ENCODE data around the gene NOTUM.

NOTUM gene

DNA sequence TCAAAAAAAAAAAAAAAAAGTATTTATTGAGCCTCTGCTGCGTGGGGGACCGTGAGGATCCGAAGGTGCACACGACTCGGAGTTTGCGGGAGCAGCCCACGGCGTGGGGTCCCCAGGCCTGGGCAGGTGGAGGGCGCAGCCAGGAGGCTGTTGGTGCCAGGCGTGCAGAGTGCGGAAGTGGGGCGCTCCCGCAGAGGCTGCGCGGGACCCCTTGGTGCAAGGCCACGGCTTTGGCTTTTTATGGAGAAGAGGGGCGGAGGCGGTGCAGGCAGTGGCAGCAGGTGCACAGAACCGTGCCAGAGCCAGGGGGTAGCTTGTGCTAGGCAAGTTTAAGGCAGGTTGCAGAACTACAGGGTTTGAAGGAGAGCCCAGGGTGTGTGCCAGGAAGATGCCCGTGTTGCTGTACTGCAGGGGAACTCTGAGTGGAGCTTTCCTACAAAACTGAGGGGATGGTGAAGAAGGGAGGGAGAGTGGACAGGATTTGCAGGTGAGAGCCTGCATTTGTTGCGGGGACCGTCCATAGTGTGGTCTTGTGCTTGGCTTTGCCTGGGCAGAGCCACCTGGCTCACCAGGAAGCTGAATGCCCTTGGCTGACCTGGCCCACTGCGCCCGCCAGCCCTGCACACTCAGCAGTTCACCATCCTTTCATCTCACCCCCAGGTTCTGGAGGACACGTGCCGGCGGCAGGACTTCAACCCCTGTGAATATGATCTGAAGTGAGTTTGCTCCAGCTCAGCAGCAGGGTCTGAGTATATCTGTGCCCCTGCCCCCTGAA lies 17.7 kb upstream of the NOTUM start:
- TF ChIP-seq, protein P1, sequence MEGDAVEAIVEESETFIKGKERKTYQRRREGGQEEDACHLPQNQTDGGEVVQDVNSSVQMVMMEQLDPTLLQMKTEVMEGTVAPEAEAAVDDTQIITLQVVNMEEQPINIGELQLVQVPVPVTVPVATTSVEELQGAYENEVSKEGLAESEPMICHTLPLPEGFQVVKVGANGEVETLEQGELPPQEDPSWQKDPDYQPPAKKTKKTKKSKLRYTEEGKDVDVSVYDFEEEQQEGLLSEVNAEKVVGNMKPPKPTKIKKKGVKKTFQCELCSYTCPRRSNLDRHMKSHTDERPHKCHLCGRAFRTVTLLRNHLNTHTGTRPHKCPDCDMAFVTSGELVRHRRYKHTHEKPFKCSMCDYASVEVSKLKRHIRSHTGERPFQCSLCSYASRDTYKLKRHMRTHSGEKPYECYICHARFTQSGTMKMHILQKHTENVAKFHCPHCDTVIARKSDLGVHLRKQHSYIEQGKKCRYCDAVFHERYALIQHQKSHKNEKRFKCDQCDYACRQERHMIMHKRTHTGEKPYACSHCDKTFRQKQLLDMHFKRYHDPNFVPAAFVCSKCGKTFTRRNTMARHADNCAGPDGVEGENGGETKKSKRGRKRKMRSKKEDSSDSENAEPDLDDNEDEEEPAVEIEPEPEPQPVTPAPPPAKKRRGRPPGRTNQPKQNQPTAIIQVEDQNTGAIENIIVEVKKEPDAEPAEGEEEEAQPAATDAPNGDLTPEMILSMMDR (conservative IDR thresholded peaks at IDR 0.05; ENCODE audit: low read depth) = no peak
- ChIA-PET POLR2A (ENCODE audit: low non-redundant PET) (interaction anchor here (0.5 to 0.6 kb wide), 3 partner anchors 9 to 19 kb away, joined by 3 to 8 read pairs (median 3); no protein-coding TSS in a partner anchor), CTCF (no interaction called here)
- DNase-seq (ENCODE audit: low spot score) = no peak
- H3K27ac ChIP-seq = peak overlapping the region; percentile 88

DNA sequence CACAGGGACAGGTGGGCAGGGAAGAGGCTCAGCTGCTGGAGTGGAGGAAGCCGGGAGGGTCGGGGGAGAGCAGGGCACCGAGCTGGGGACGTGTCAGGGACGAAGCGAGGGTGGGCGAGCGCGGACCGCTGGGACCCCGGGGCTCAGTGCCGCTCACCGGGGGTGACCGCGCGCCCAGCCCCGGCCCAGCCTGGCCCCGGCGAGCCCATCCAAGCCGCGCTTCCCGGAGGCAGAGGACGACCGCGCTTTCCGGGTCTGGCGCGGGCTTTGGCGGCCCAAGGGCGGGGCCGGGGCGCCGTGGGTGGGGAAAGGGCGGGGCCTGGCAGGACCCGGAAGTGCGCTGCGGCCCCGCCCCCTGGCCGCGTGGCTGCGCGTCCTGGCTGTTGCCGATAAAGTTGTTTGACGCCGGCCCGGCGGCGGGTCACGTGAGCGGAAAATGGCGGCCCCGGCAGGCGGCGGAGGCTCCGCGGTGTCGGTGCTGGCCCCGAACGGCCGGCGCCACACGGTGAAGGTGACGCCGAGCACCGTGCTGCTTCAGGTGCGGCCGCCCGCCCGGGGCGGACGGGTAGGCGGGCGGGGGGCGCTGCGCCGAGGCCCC lies 16.3 kb upstream of the NOTUM start, which contains the start of gene ASPSCR1:
Gene ASPSCR1, plus strand, starts transcription at position 419 of the 598 bp plus-strand sequence. Its CDS starts 18 bp downstream, at position 437.
- ChIA-PET POLR2A (ENCODE audit: low non-redundant PET) (interaction anchor here (0.6 to 1.2 kb wide), 2 partner anchors 8 to 15 kb away, joined by 3 to 5 read pairs; no protein-coding TSS in a partner anchor), CTCF (interaction anchor here (0.6 to 1.0 kb wide), 2 partner anchors 11 to 60 kb away, joined by 3 to 4 read pairs; partner anchors contain the start of gene DCXR)

DNA sequence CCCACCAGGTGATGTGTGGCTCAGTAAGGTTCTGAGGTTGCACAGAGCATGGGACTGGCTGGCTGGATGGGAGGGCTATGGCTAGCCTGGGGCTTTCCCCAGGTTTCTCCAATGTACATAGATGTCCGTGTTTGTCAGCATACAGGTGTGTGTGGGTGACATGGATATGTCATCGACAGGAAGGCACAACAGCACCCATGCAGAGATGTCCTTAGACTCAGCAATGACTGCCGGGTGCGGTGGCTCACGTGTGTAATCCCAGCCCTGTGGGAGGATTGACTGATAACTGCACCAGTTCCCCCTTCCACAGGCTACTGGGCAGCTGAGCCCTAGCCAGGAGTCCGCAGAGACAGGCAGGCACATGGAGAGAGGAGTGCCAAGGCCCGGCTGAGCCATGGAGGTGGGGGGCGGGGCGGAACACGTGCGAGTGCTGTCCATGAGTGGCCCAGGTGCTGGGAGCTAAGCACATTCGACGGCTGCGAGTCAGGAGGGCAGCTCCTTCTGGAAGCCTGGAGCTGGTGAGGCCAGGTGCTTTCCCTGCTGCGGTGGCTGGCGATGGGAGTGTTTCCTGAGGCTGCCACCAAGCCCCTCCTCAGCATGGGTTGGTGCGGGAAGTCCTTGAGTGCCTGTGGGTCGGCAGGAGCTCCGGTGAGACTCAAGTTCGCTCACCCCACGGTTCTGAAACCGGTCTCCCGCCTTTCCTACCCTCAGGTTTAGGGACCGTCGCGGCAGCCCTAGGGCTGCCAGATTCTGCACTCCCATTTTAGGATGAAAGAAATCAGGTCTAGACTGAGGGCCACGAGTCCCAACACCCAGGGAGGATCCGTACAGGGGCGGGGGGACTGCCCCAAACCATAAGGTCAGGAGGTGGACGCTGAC lies 15.6 kb upstream of the NOTUM start:
- H3K27ac ChIP-seq = peak overlapping the region; percentile 88
- DNase-seq (ENCODE audit: low spot score) = no peak
- ChIA-PET POLR2A (ENCODE audit: low non-redundant PET) (interaction anchor here (1.2 kb wide), 1 partner anchor 15 kb away, joined by 5 read pairs; no protein-coding TSS in a partner anchor), CTCF (interaction anchor here (1.0 kb wide), 2 partner anchors 10 to 17 kb away, joined by 3 to 6 read pairs; no protein-coding TSS in a partner anchor)
- TF ChIP-seq, protein P1 (conservative IDR thresholded peaks at IDR 0.05; ENCODE audit: low read depth) = no peak

More for the DNA sequence above, 16.3 kb upstream of the NOTUM start, which contains the start of gene ASPSCR1:
- TF ChIP-seq, protein P1 (conservative IDR thresholded peaks at IDR 0.05; ENCODE audit: low read depth) = no peak
- peak; percentile 83 for DNase-seq (ENCODE audit: low spot score)
- peak within 1 kb of the TSS; percentile 88 for H3K27ac ChIP-seq

DNA sequence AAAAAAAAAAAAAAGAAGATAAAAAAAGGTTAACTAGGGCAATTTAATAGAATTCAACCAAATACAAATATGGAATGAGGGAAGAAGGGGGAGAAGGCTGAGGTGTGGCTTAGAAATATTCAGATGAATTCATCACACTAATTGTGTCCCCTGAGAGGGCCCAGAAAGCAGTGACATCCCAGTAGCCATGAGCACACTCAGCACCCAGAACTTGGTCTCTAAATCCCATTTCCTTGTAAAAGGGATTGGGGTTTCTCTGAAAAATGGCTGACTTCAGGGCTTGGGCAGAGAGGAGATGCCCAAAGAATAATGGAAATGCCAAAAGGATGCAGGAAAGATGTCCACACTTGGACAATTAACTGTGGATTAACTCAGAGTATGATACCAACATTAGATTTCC lies 12.4 kb upstream of the NOTUM start:
- no peak for DNase-seq (ENCODE audit: low spot score)
- TF ChIP-seq, protein P1 (conservative IDR thresholded peaks at IDR 0.05; ENCODE audit: low read depth) = no peak
- no peak overlapping the region for H3K27ac ChIP-seq
- CTCF ChIA-PET = no interaction called here
- POLR2A ChIA-PET (ENCODE audit: low non-redundant PET) = no interaction called here

DNA sequence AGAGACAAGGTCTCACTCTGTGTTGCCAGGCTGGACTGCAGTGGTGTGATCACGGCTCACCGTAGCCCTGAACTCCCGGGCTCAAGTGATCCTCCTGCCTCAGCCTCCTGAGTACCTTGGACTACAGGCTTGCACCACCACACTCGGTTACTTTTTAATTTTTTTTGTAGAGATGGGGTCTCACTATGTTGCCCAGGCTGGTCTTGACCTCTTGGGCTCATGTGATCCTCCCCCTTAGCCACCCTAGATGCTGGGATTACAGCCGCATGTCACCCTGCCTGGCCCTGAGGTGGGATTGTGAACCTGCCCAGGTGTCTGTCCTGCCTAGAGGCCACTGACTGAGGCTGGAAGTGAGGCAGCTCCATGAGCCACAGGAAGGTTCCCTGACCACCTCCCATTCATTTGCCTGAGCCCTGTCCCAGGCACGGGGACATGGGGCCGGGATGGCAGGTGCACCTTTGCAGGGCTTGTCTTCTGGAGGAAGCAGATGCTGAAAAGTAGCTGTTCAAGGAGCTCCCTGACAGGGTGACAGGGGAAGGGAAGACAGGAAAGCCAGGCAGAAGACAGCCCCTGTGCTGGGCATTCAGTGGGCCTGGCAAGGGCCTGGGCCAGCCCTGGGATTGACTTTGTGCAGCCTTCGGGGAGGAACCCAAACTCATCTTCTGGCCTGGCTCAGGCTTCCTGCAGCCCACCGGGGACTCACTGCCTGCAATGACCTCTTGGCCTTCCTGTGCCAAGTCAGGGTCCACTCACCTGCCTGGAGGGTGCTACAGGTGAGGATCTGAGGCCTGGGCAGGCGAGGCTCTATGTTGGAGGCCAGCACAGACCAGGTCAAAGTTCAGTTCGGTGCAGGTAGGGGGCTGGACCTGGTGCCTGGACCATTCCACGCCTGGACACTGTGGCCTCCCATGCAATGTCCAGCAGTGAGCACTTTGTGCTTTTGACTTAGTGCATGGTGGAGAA lies 8.1 kb upstream of the NOTUM start:
- POLR2A ChIA-PET (ENCODE audit: low non-redundant PET) = no interaction called here

More for the DNA sequence above, 8.1 kb upstream of the NOTUM start:
- no peak overlapping the region for H3K27ac ChIP-seq
- CTCF ChIA-PET = interaction anchor here (1.4 kb wide), 1 partner anchor 10 kb away, joined by 9 read pairs; no protein-coding TSS in a partner anchor
- TF ChIP-seq, protein P1 (conservative IDR thresholded peaks at IDR 0.05; ENCODE audit: low read depth) = no peak
- DNase-seq (ENCODE audit: low spot score) = no peak
